ENCODE data around the gene FBN3. TPM values are rescaled to one million over a fixed set of nuclear protein-coding genes. Genes with fewer than 3 reads are reported as not detected.

Gene FBN3
- total RNA-seq, 1 donor from 2014 or later = 0.63 TPM

GRCh38 chr19:8148410-8149260 is 757 bp downstream of the FBN3 start:
- DNase-seq (ENCODE audit: low spot score) (no peak), ATAC-seq (peak; percentile 32)

GRCh38 chr19:8148088-8148409 is 1.3 kb downstream of the FBN3 start:
- no peak for ATAC-seq

GRCh38 chr19:8147582-8147978 is 1.8 kb downstream of the FBN3 start:
- no peak for ATAC-seq
- no peak for DNase-seq (ENCODE audit: low spot score)

More at GRCh38 chr19:8148088-8148409, 1.3 kb downstream of the FBN3 start:
- DNase-seq (ENCODE audit: low spot score) = no peak

GRCh38 chr19:8146877-8147581 is 2.4 kb downstream of the FBN3 start:
- no peak for DNase-seq (ENCODE audit: low spot score)
- ATAC-seq = no peak

DNA sequence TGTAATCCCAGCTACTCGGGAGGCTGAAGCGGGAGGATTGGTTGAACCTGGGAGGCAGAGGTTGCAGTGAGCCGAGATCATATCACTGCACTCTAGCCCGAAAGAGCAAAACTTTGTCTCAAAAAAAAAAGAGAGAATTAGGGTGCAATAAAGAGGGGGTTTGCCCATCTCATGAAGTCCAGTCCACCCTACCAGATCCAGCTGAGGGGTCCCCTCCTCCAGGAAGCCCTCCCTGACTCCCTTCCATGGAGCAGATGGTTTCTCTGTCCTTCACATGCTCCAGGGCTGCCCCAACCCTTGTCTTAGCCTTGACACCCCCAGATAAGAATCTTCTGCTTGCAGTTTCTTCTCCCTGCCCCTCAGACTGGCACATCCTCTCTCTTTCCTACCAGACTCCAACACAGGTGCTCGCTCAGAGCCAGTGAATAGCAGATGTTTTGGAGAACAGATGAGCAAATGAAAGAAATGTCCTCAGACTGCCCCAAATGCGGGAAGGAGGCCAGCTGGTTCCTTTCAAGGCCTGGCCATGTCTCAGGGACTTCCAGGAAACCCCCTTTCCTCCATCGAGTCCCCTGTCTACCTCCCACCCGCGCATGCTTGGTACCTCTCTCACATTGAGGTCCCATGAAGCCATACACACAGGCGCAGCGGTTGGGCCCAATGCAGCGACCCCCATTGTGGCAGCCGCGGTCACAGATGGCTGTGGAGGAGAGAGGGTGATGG is 5.0 kb downstream of the FBN3 start:
- ATAC-seq (no peak), DNase-seq (ENCODE audit: low spot score) (no peak)

DNA sequence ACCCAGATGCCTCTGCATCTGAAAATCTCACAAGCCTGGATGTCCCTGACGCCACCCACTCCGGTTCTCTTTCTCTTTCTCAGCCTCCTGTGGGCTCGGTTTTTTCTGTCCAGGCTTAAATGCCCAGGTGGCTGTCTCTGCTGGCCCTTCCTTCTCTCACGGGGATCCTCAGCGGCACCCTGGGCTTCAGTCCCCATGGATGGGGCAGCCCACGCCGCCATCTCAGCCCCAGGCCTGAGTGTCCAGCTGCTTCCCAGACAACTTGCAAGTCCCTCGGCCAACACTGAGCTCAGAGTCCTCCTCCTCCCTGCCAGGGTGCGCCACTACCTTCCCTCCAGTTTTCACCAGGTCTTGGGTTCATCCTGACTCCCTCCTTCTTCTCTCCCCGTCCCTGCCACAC is 6.4 kb downstream of the FBN3 start:
- no peak for ATAC-seq
- DNase-seq (ENCODE audit: low spot score) = no peak

GRCh38 chr19:8142513-8142900 is 6.9 kb downstream of the FBN3 start:
- ATAC-seq (no peak), DNase-seq (ENCODE audit: low spot score) (no peak)

DNA sequence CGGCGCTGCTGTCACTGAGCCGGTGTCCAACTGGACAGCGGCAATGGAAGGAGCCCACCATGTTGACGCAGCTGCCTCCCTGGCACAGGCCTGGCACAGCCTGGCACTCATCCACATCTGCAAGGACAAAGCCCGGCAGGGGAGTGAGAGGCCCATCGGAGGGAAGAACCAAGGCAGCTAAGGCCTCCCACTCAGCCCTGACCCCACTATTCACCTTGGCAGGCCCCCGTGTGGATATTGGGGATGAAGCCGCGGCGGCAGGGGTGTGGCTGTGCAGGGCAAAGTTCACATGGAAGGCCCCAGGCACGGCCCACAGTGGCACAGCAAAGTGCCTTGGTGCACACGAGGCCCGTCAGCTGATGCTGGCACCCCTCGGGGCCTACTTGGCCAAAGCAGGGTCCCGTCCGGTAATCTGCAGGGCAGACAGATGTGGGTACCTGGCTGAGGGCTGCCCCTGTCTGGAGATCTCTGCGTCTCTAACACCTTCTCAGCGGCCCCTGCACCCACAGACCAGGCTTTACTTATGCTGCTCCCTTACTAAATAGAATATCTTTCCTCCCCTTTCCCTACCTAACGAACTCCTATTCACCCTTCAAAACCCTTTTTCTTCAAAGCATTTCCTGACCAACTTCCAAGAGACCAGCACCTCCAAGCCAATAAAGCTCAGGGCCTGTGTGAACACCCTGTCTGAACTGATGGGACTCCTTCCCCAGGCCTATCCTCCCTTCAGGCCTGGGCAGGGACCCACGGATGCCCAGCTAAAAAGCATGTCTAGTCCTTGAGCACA is 7.5 kb downstream of the FBN3 start:
- ATAC-seq = no peak
- no peak for DNase-seq (ENCODE audit: low spot score)

- no peak for DNase-seq (ENCODE audit: low spot score)
- ATAC-seq = no peak
Observed at GRCh38 chr19:8138201-8138600, 11.2 kb downstream of the FBN3 start.

DNA sequence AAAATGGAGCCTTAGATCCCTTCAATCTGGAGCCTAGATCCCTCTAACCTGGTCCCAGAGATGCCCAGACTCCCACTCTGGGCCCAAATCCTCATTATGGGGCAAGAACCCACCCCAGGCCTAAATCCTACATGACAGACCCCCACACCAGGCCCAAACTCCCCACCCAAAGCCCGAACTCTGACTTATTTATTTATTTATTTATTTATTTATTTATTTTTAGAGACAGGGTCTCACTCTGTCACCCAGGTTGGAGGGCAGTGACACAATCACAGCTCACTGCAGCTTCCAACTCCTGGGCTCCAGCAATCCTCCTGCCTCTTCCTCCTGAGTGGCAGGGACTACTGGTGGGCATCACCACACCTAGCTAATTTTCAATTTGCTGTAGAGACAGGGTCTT is 12.0 kb downstream of the FBN3 start:
- DNase-seq (ENCODE audit: low spot score) (no peak), ATAC-seq (no peak)

GRCh38 chr19:8135946-8136618 is 13.3 kb downstream of the FBN3 start:
- peak; percentile 46 for ATAC-seq
- no peak for DNase-seq (ENCODE audit: low spot score)

DNA sequence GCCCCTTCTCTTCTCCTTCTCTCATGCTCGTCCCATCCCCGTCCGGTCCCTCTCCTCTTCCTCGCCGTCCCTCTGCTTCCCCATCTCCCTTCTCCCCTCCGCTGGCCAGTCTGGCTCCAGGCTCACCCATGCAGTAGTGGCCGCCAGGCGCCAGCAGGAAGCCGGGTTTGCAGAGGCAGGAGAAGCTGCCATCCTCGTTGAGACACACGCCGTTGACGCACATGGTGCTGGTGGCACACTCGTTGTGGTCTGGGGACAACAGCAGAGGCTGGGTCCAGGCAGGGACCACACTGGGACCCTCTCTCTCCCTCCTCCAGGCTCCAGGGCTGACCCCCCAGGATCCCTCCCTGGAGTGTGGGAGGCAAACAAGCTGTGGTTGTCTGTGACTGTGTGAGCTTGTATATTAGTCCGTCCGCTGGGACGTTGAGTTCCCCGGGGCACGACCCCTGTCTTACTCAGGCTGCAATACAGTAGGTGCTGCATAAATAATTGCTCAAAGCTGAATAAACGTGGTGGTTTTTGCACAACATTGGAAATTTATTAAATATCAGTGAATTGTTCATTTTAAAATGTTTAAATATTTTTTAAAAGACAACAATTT is 16.4 kb downstream of the FBN3 start:
- ATAC-seq = no peak

DNA sequence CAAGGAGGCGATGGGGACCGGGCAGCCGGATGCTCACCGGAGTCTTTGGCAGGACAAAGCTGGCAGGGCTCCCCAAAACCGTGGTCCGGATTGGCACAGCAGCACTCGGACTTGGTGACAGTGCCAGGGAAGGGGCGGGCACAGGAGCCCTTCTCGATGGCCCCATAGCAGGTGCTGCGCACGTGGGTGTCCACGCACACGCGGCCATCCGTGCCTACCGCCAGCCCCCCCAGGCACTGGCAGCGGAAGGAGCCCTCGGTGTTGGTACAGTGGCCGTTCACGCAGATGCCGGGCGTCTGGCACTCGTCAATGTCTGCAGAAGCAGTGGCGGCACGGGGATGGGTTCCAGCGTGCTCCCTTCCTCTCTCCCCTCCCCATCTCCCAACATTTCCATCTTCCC is 17.9 kb downstream of the FBN3 start:
- no peak for DNase-seq (ENCODE audit: low spot score)

More for the DNA sequence above, 16.4 kb downstream of the FBN3 start:
- no peak for DNase-seq (ENCODE audit: low spot score)

DNA sequence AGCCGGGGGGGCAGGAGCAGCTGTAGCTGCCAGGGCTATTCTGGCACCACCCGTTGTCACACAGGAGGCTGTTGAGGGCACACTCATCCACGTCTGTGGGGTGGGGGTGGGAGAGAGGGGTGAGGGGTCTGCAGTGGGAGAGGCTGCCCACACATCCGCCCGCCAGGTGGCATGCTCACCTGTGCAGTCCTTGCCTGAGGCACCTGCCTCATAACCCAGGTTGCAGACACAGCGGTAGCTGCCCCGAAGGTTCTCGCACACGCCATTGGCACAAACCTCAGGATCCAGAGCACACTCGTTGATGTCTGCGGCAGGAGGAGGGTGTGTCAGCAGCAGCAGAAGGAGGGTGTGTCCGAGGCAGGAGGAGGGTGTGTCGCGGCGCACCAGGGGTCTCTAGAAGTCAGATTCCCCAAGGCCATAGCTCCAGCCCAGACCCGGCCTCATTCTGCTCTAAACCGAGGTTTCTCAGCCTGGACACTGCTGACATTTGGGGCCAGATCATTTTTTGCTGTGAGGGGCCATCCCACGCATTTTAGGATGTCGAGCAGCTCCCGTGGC is 20.3 kb downstream of the FBN3 start:
- DNase-seq (ENCODE audit: low spot score) (no peak), ATAC-seq (no peak)

More for the DNA sequence above, 17.9 kb downstream of the FBN3 start:
- ATAC-seq = no peak

GRCh38 chr19:8128551-8128950 is 20.8 kb downstream of the FBN3 start:
- no peak for ATAC-seq

DNA sequence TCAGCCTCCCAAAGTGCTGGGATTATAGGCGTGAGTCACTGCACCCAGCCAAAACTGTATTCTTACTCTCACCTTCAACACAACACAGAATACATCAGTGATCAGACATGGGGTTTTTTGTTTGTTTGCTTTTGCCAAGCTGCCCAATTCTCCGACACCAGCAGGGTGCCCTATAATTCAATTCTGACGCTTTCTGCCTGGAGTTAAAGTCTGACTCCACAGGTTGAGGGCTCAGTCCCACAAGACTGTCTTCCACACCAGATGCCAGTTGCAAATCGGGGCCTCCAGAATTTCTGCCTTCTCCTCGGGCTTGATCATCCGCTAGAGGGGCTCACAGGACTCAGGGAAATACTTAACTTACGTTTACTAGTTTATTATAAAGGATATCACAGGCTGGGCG is 22.1 kb downstream of the FBN3 start:
- ATAC-seq (no peak), DNase-seq (ENCODE audit: low spot score) (no peak)

More at GRCh38 chr19:8128551-8128950, 20.8 kb downstream of the FBN3 start:
- DNase-seq (ENCODE audit: low spot score) = no peak

DNA sequence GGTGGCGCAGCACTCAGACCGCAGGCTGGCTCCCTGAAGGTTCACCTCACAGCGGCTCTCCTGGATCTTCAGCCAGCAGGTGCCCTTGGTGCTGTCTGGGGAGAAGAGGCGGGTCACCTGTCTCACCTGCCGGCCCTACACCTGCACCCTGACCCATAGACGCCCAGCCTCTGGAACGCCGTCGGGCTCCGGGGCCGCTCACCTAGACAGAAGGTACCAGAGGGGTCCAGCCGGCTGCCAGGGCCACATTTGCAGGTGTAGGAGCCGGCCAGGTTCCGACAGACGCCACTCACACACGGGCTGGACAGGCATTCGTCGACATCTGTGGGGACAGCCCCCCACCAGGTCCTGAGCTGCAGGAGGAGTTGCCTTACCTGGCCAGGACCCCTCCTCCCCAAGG is 22.9 kb downstream of the FBN3 start:
- ATAC-seq (no peak), DNase-seq (ENCODE audit: low spot score) (no peak)

DNA sequence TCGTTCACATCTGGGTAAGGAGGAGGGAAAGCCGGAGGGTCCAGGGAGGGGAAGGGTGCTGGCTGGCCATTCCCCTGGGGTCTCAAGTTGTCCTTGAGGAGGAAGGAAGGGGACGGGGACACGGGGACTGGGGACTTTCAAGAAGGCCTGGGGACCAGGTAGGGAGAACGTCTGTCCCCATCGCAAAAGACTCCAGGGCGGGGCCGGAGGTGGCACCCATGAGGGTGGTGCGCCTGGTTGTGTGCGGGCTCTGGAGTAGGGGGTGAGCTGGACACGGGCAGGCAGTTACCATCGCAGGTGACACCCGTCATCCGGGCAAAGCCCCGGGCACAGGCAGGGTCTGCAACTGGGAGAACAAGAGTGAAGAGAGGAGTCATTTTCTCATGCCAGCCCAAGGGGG is 23.4 kb downstream of the FBN3 start:
- ATAC-seq = no peak
- no peak for DNase-seq (ENCODE audit: low spot score)

DNA sequence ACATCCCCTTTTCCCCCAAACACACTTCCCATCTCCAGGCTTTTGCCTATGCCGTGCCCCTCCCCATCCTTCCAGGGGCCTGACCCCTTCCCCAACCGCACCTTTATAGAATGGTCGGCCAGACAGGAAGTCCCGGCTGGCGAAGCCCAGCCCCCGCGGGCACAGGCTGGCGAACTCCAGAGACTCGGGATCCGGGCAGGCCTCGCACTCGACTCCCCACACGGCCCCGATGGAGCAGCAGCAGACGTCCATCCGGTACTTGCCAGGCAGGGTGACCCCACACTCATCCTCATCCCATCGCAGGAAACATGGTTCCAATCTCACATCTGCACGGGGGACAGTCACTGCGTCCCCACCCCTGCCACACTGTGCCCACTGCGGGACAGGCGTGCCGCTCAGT is 25.7 kb downstream of the FBN3 start:
- DNase-seq (ENCODE audit: low spot score) = no peak
- no peak for ATAC-seq
